Naive thymus-derived CD4-positive, alpha-beta T cell (primary cell): Measurements from ENCODE around the gene NSF. TPM values are rescaled to one million over a fixed set of nuclear protein-coding genes. Genes with fewer than 3 reads are reported as not detected.

Experiments
- ATAC-seq: fragments of 150-1000 bp; cut with Tn5 transposase; 2 replicates; pipeline ENCODE4 v1.10.0; 2021; ENCODE audit warnings: mild to moderate bottlenecking, moderate library complexity
- CTCF ChIA-PET: fragments of 350-600 bp; sonication (Branson Sonifier 250); formaldehyde crosslinking; loops from one replicate; lab custom pipeline; 2021; ENCODE audit warnings: antibody characterized with exemption; lab: Charles Lee
- POLR2A ChIA-PET: fragments of 350-600 bp; sonication (Branson Sonifier 250); formaldehyde crosslinking; loops from one replicate; lab custom pipeline; 2021; ENCODE audit warnings: antibody characterized with exemption, inconsistent platforms; lab: Charles Lee
- DNase-seq, 9 donors: peaks; one replicate each; pipeline versions ENCODE4 v3.0.0 to v3.0.0-alpha.2; 2020 to 2022; ENCODE audit warnings: mixed read lengths in 1 of 9
- H3K27ac ChIP-seq: one replicate; pipeline ENCODE4 v1.7.0; 2013; ENCODE audit warnings: mild to moderate bottlenecking, low read depth, low read length, moderate library complexity
- H3K27me3 ChIP-seq, 2 donors: one replicate each; pipeline ENCODE4 v1.7.0; 2013; ENCODE audit warnings: low read length in 2 of 2, mild to moderate bottlenecking in 2 of 2, moderate library complexity in 2 of 2; ENCODE audit not compliant: control insufficient read depth in 2 of 2, insufficient read depth in 2 of 2
- H3K36me3 ChIP-seq, 3 experiments: 1 replicate in 2 of 3; 2 replicates in 1 of 3; pipeline ENCODE4 v1.7.0; 2013; ENCODE audit warnings: low read length in 3 of 3, mild to moderate bottlenecking in 3 of 3, moderate library complexity in 1 of 3; ENCODE audit not compliant: insufficient read depth in 3 of 3, control insufficient read depth in 2 of 3
- H3K4me1 ChIP-seq, 2 donors: one replicate each; pipeline ENCODE4 v1.7.0; 2013; ENCODE audit warnings: low read length in 2 of 2, mild to moderate bottlenecking in 2 of 2, moderate library complexity in 1 of 2; ENCODE audit not compliant: control insufficient read depth in 2 of 2, insufficient read depth in 2 of 2
- H3K4me3 ChIP-seq: 2 replicates; pipeline ENCODE4 v1.7.0; 2013; ENCODE audit warnings: mild to moderate bottlenecking, low read length
- H3K9me3 ChIP-seq, 3 experiments: 1 replicate in 2 of 3; 2 replicates in 1 of 3; pipeline ENCODE4 v1.7.0; 2013; ENCODE audit warnings: low read length in 3 of 3; ENCODE audit not compliant: control insufficient read depth in 2 of 3
- H3K27ac Mint-ChIP-seq, 9 donors: one replicate each; pipeline ENCODE4 v1.8.0; 2020 to 2022; ENCODE audit warnings: mixed read lengths in 9 of 9, mild to moderate bottlenecking in 8 of 9, moderate library complexity in 5 of 9, inconsistent platforms in 2 of 9
- H3K27me3 Mint-ChIP-seq, 5 donors: one replicate each; pipeline ENCODE4 v1.8.0; 2021 to 2022; ENCODE audit warnings: mixed read lengths in 5 of 5, mild to moderate bottlenecking in 1 of 5
- H3K36me3 Mint-ChIP-seq, 5 donors: one replicate each; pipeline ENCODE4 v1.8.0; 2020 to 2022; ENCODE audit warnings: mixed read lengths in 5 of 5, mild to moderate bottlenecking in 3 of 5, inconsistent platforms in 1 of 5
- H3K4me1 Mint-ChIP-seq, 7 donors: one replicate each; pipeline ENCODE4 v1.8.0; 2020 to 2022; ENCODE audit warnings: mixed read lengths in 7 of 7, mild to moderate bottlenecking in 3 of 7, inconsistent platforms in 1 of 7
- H3K4me3 Mint-ChIP-seq, 10 donors: one replicate each; pipeline ENCODE4 v1.8.0; 2020 to 2022; ENCODE audit warnings: mild to moderate bottlenecking in 10 of 10, mixed read lengths in 10 of 10, moderate library complexity in 6 of 10, inconsistent platforms in 2 of 10
- H3K9me3 Mint-ChIP-seq, 11 donors: one replicate each; pipeline ENCODE4 v1.8.0; 2020 to 2022; ENCODE audit warnings: mixed read lengths in 11 of 11, mild to moderate bottlenecking in 4 of 11, inconsistent platforms in 1 of 11, moderate library complexity in 1 of 11
- intact Hi-C, 2 donors: fragments of 100-400 bp; cut with micrococcal nuclease; formaldehyde crosslinking; loops; one replicate each; pipeline ENCODE4 v1.15.1; 2023
- polyA plus RNA-seq, 2 donors: library from polyadenylated mRNA; unstranded; fragments of 300-500 nt; fragmentation: Illumina TruSeq; gene quantifications; one replicate each; pipeline ENCODE4 v1.2.3, GENCODE V29; 2021
- total RNA-seq, 6 experiments: library from RNA in 5 of 6; stranded (reverse) in 5 of 6; gene quantifications; 1 replicate in 5 of 6; 2 replicates in 1 of 6; pipeline ENCODE4 v1.2.3 and lab custom pipeline; 2021 to 2026

The NSF gene
- total and polyA plus RNA-seq, 7 experiments from 2014 or later, result 13.0 to 59.8 (median 36.1) TPM

- H3K27ac Mint-ChIP-seq, result no peak overlapping the region
- POLR2A ChIA-PET, result no interaction called here
- Histone ChIP-seq H3K9me3 (no peaks in the 10 kb centered on the region), H3K27ac (no peak overlapping the region), H3K27me3 (no peaks in the 10 kb centered on the region), H3K36me3 (peaks cover 0 to 26% (median 3%) of the 10 kb centered on the region in 3 experiments), H3K4me1 (no peaks in the 10 kb centered on the region), H3K4me3 (no peak overlapping the region)
- no peaks in the 10 kb centered on the region for H3K27me3 Mint-ChIP-seq
- no peaks in the 10 kb centered on the region for H3K9me3 Mint-ChIP-seq
- DNase-seq (no peak), ATAC-seq (no peak)
- peaks cover 0 to 9% (median 0%) of the 10 kb centered on the region in 7 donors for H3K4me1 Mint-ChIP-seq
- intact Hi-C loops, result no loop called here
- H3K4me3 Mint-ChIP-seq, result no peak overlapping the region
- peaks cover 12 to 57% (median 16%) of the 10 kb centered on the region in 5 donors for H3K36me3 Mint-ChIP-seq
- CTCF ChIA-PET, result no interaction called here
Measured at GRCh38 chr17:46727572-46728348, 137.3 kb downstream of the NSF start.

DNA sequence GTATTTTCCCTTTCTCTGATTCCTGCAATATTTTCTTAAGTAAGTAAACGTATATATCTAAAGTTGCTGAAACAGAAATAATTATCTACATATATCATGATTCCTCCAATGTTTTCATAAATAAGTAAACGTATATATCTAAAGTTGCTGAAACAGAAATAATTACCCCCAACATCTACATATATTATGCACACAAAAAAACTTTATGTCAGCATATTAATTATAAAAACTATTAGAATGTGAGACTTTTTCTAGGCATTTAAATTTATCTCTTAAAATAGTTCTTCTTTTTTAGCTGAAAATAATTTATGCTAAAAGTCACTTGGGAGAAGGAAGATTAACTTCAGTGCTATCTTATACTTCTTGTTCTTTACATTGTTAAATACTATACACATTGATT is 139.6 kb downstream of the NSF start:
- peaks cover 6 to 52% (median 16%) of the 10 kb centered on the region in 5 donors for H3K36me3 Mint-ChIP-seq

DNA sequence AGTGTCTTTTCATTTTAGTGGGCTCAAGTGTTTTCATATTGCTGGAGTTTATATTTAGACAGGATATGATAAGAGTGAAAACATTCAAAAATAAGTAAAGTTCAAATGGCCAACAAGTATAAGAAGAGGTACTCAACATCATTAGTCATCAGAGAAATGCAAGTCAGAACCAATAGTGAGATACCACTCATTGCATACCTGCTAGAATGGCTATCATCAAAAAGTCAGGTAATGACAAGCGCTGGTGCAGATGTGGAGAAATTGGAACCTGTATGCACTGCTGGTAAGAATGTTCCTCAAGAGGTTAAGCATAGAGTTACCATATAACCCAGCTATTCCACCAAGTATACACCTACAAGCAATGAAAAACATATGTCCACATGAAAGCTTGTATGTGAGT is 140.2 kb downstream of the NSF start:
- intact Hi-C loops, result no loop called here
- no peak for ATAC-seq
- CTCF ChIA-PET, result no interaction called here
- H3K4me3 Mint-ChIP-seq, result no peak overlapping the region
- Histone ChIP-seq H3K27ac (no peak overlapping the region), H3K4me1 (no peaks in the 10 kb centered on the region), H3K36me3 (peaks cover 0 to 33% (median 3%) of the 10 kb centered on the region in 3 experiments), H3K9me3 (no peaks in the 10 kb centered on the region), H3K4me3 (no peak overlapping the region), H3K27me3 (no peaks in the 10 kb centered on the region)
- no peak for DNase-seq
- POLR2A ChIA-PET, result no interaction called here
- no peaks in the 10 kb centered on the region for H3K27me3 Mint-ChIP-seq
- no peaks in the 10 kb centered on the region for H3K9me3 Mint-ChIP-seq
- H3K36me3 Mint-ChIP-seq, result peaks cover 6 to 55% (median 14%) of the 10 kb centered on the region in 5 donors
- H3K27ac Mint-ChIP-seq, result no peak overlapping the region
- H3K4me1 Mint-ChIP-seq, result peaks cover 0 to 2% (median 0%) of the 10 kb centered on the region in 7 donors

More for the DNA sequence above, 139.6 kb downstream of the NSF start:
- DNase-seq, result no peak
- Mint-ChIP-seq H3K4me3 (no peak overlapping the region), H3K9me3 (no peaks in the 10 kb centered on the region), H3K4me1 (peaks cover 0 to 2% (median 0%) of the 10 kb centered on the region in 7 donors), H3K27me3 (no peaks in the 10 kb centered on the region), H3K27ac (no peak overlapping the region)
- CTCF ChIA-PET, result no interaction called here
- no peak overlapping the region for H3K27ac ChIP-seq
- H3K4me3 ChIP-seq, result no peak overlapping the region
- no peak for ATAC-seq
- H3K36me3 ChIP-seq, result peaks cover 0 to 33% (median 3%) of the 10 kb centered on the region in 3 experiments
- H3K4me1 ChIP-seq, result no peaks in the 10 kb centered on the region
- H3K9me3 ChIP-seq, result no peaks in the 10 kb centered on the region
- intact Hi-C loops, result no loop called here
- no peaks in the 10 kb centered on the region for H3K27me3 ChIP-seq
- POLR2A ChIA-PET, result no interaction called here

GRCh38 chr17:46732160-46732559 is 141.7 kb downstream of the NSF start:
- intact Hi-C loops, result no loop called here
- peaks cover 0 to 2% (median 0%) of the 10 kb centered on the region in 7 donors for H3K4me1 Mint-ChIP-seq
- POLR2A ChIA-PET, result interaction anchor here (0.6 kb wide), 1 partner anchor 524 kb away, joined by 4 read pairs; no protein-coding TSS in a partner anchor
- Histone ChIP-seq H3K4me1 (no peaks in the 10 kb centered on the region), H3K9me3 (no peaks in the 10 kb centered on the region), H3K27ac (no peak overlapping the region), H3K27me3 (no peaks in the 10 kb centered on the region), H3K4me3 (no peak overlapping the region), H3K36me3 (peaks cover 0 to 26% (median 3%) of the 10 kb centered on the region in 3 experiments)
- no peaks in the 10 kb centered on the region for H3K9me3 Mint-ChIP-seq
- H3K27me3 Mint-ChIP-seq, result no peaks in the 10 kb centered on the region
- CTCF ChIA-PET, result interaction anchor here (0.8 kb wide), 1 partner anchor 163 kb away, joined by 7 read pairs; no protein-coding TSS in a partner anchor
- ATAC-seq, result no peak
- no peak overlapping the region for H3K4me3 Mint-ChIP-seq
- H3K27ac Mint-ChIP-seq, result no peak overlapping the region
- H3K36me3 Mint-ChIP-seq, result peaks cover 0 to 51% (median 11%) of the 10 kb centered on the region in 5 donors
- DNase-seq, result no peak

GRCh38 chr17:46732754-46733398 is 142.4 kb downstream of the NSF start:
- Mint-ChIP-seq H3K27me3 (no peaks in the 10 kb centered on the region), H3K4me1 (peaks cover 0 to 2% (median 0%) of the 10 kb centered on the region in 7 donors), H3K27ac (no peak overlapping the region), H3K9me3 (no peaks in the 10 kb centered on the region), H3K4me3 (no peak overlapping the region), H3K36me3 (peaks cover 0 to 50% (median 10%) of the 10 kb centered on the region in 5 donors)
- Histone ChIP-seq H3K36me3 (peaks cover 0 to 21% (median 3%) of the 10 kb centered on the region in 3 experiments), H3K4me1 (no peaks in the 10 kb centered on the region), H3K27ac (no peak overlapping the region), H3K4me3 (no peak overlapping the region), H3K9me3 (no peaks in the 10 kb centered on the region), H3K27me3 (no peaks in the 10 kb centered on the region)
- DNase-seq (no peak), ATAC-seq (no peak)
- intact Hi-C loops, result no loop called here
- ChIA-PET CTCF (interaction anchor here (0.8 kb wide), 1 partner anchor 162 kb away, joined by 7 read pairs; no protein-coding TSS in a partner anchor), POLR2A (no interaction called here)

DNA sequence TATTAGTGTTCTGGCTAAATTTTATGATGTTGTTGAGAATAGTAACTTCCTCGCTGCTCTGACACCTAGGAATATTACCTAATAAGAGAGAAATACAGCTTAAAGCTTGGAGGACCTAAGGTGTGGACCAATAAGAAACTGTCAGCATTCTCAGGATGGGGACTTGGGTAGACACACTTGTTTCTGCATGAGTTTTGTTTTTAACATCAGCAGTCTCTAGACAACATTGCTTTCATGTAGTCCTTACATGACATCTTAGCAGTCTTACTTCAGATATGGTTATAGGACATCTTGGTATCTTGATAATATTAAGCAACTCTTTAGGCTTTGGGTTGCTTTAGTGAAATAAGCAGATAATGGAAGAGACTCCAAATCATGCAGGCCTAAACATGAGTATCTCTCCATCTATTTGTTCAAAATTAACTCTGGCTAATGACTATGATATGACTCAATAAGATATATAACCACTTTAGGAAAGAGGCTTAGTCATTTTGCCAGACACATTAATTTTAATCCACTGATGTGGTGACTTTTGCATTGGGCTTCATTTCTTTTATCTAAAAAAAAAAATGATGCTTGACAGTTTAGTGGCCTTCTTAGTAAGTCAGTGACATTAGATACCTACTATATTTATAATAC is 143.5 kb downstream of the NSF start:
- ATAC-seq, result no peak
- H3K4me1 Mint-ChIP-seq, result peaks cover 0 to 2% (median 0%) of the 10 kb centered on the region in 7 donors
- ChIA-PET POLR2A (no interaction called here), CTCF (no interaction called here)
- no peaks in the 10 kb centered on the region for H3K27me3 Mint-ChIP-seq
- Histone ChIP-seq H3K36me3 (peaks cover 0 to 29% (median 2%) of the 10 kb centered on the region in 3 experiments), H3K27ac (no peak overlapping the region), H3K27me3 (no peaks in the 10 kb centered on the region), H3K9me3 (no peaks in the 10 kb centered on the region), H3K4me3 (no peak overlapping the region), H3K4me1 (no peaks in the 10 kb centered on the region)
- no peak overlapping the region for H3K27ac Mint-ChIP-seq
- no peak for DNase-seq
- intact Hi-C loops, result no loop called here
- peaks cover 0 to 49% (median 7%) of the 10 kb centered on the region in 5 donors for H3K36me3 Mint-ChIP-seq
- H3K4me3 Mint-ChIP-seq, result no peak overlapping the region
- no peaks in the 10 kb centered on the region for H3K9me3 Mint-ChIP-seq
